Loucy (cell line): ENCODE measurements around the gene ARHGEF25.

Experiments used
- H2AFZ ChIP-seq: fragments of 200-600 bp; sonication (generic); 2 replicates; pipeline ENCODE4 v1.6.0; 2016; ENCODE audit warnings: antibody characterized with exemption, mild to moderate bottlenecking, low read length, moderate library complexity
- H3F3A ChIP-seq: fragments of 200-600 bp; 2 replicates; pipeline ENCODE4 v1.6.0; 2016; ENCODE audit warnings: antibody characterized with exemption, low read depth, mild to moderate bottlenecking
- H3K27me3 ChIP-seq: fragments of 200-600 bp; sonication (generic); 2 replicates; pipeline ENCODE4 v1.6.1; 2014; ENCODE audit warnings: low read length, mild to moderate bottlenecking; ENCODE audit not compliant: insufficient read depth, poor library complexity, severe bottlenecking
- H3K36me3 ChIP-seq: fragments of 200-600 bp; sonication (generic); 2 replicates; pipeline ENCODE4 v1.6.1; 2016; ENCODE audit warnings: low read length; ENCODE audit not compliant: insufficient read depth
- H3K4me1 ChIP-seq: fragments of 200-600 bp; sonication (generic); 2 replicates; pipeline ENCODE4 v1.5.1; 2014; ENCODE audit warnings: low read length, mild to moderate bottlenecking; ENCODE audit not compliant: insufficient read depth, poor library complexity, severe bottlenecking
- H3K4me2 ChIP-seq: fragments of 200-600 bp; sonication (generic); 2 replicates; pipeline ENCODE4 v1.6.0; 2014; ENCODE audit warnings: antibody characterized with exemption, low read length, low read depth, mild to moderate bottlenecking; ENCODE audit not compliant: poor library complexity, severe bottlenecking
- H3K4me3 ChIP-seq: fragments of 200-600 bp; sonication (generic); 2 replicates; pipeline ENCODE4 v1.5.1; 2014; ENCODE audit warnings: low read length, mild to moderate bottlenecking, mixed read lengths; ENCODE audit not compliant: poor library complexity, severe bottlenecking
- H3K79me2 ChIP-seq: fragments of 200-600 bp; sonication (generic); 2 replicates; pipeline ENCODE4 v1.6.1; 2014; ENCODE audit warnings: low read length; ENCODE audit not compliant: insufficient read depth
- H3K9ac ChIP-seq: fragments of 200-600 bp; sonication (generic); 2 replicates; pipeline ENCODE4 v1.6.0; 2014; ENCODE audit warnings: mild to moderate bottlenecking, low read depth, low read length, moderate library complexity; ENCODE audit not compliant: poor library complexity, severe bottlenecking
- H3K9me2 ChIP-seq: fragments of 200-600 bp; sonication (generic); replicated peaks from 2 replicates; pipeline ENCODE4 v1.6.1; 2016; ENCODE audit warnings: low read depth, low read length, mixed read lengths
- H3K9me3 ChIP-seq: fragments of 200-600 bp; sonication (generic); 2 replicates; pipeline ENCODE4 v1.6.1; 2014; ENCODE audit warnings: mild to moderate bottlenecking, antibody characterized with exemption, low read length, low read depth; ENCODE audit not compliant: insufficient read depth
- H4K20me1 ChIP-seq: fragments of 200-600 bp; sonication (generic); 2 replicates; pipeline ENCODE4 v1.6.0; 2014; ENCODE audit warnings: antibody characterized with exemption, low read length, mild to moderate bottlenecking; ENCODE audit not compliant: insufficient read depth, poor library complexity, severe bottlenecking
- CTCF ChIP-seq: fragments of 200-600 bp; sonication (generic); conservative IDR thresholded peaks from 2 replicates; pipeline ENCODE4 v1.5.1; 2014; ENCODE audit warnings: mild to moderate bottlenecking, antibody characterized with exemption, low read length
- EZH2phosphoT487 ChIP-seq: fragments of 200-600 bp; IDR thresholded peaks from 2 replicates; pipeline ENCODE4 v1.6.1; 2018; ENCODE audit warnings: antibody characterized with exemption, mild to moderate bottlenecking, moderate library complexity, borderline replicate concordance

ARHGEF25 gene

GRCh38 chr12:57611108-57611826 lies at the start of gene ARHGEF25:
Gene ARHGEF25 (plus strand): TSS chr12:57611435. CDS start chr12:57611895, 460 bp downstream.
- no peak for TF ChIP-seq EZH2phosphoT487
- no peak for TF ChIP-seq CTCF
- Histone ChIP-seq H3K4me1 (peaks cover 29% of the 10 kb centered on the region), H3K4me2 (peak within 1 kb of the TSS; percentile 59), H3K9me2 (no peaks in the 10 kb centered on the region), H3K36me3 (no peaks in the 10 kb centered on the region), H4K20me1 (no peaks in the 10 kb centered on the region), H3K4me3 (peak within 1 kb of the TSS; percentile 85), H3K79me2 (no peaks in the 10 kb centered on the region), H3K9ac (peak within 1 kb of the TSS; percentile 91), H3K27me3 (no peaks in the 10 kb centered on the region), H2AFZ (peak within 1 kb of the TSS; percentile 97), H3K9me3 (no peaks in the 10 kb centered on the region), H3F3A (no peaks in the 10 kb centered on the region)

- H3K9me2 ChIP-seq, result no peaks in the 10 kb centered on the region
- no peak overlapping the region for H2AFZ ChIP-seq
- no peaks in the 10 kb centered on the region for H4K20me1 ChIP-seq
- H3K4me3 ChIP-seq, result no peak overlapping the region
- no peaks in the 10 kb centered on the region for H3K36me3 ChIP-seq
- no peaks in the 10 kb centered on the region for H3F3A ChIP-seq
- no peaks in the 10 kb centered on the region for H3K4me1 ChIP-seq
- no peaks in the 10 kb centered on the region for H3K9me3 ChIP-seq
- no peak overlapping the region for H3K9ac ChIP-seq
- TF ChIP-seq CTCF (no peak), EZH2phosphoT487 (no peak)
- no peaks in the 10 kb centered on the region for H3K27me3 ChIP-seq
- H3K4me2 ChIP-seq, result no peak overlapping the region
- no peaks in the 10 kb centered on the region for H3K79me2 ChIP-seq
Measured at GRCh38 chr12:57563358-57563757, 47.9 kb upstream of the ARHGEF25 start.

- TF ChIP-seq EZH2phosphoT487 (no peak), CTCF (no peak)
- Histone ChIP-seq H3K4me2 (no peak overlapping the region), H3K9me2 (no peaks in the 10 kb centered on the region)
Measured at GRCh38 chr12:57564178-57564740, 47.0 kb upstream of the ARHGEF25 start.

More at GRCh38 chr12:57564178-57564740, 47.0 kb upstream of the ARHGEF25 start:
- Histone ChIP-seq H3F3A (no peaks in the 10 kb centered on the region), H3K4me3 (no peak overlapping the region), H3K4me1 (no peaks in the 10 kb centered on the region), H3K9ac (no peak overlapping the region), H3K36me3 (no peaks in the 10 kb centered on the region), H3K9me3 (no peaks in the 10 kb centered on the region), H3K79me2 (no peaks in the 10 kb centered on the region), H4K20me1 (no peaks in the 10 kb centered on the region), H2AFZ (no peak overlapping the region), H3K27me3 (no peaks in the 10 kb centered on the region)
